Measurements from ENCODE around the gene ASB15.
A peak's percentile ranks its signal among the peaks of the same experiment; 100 is the strongest.
"Not testable (repeated sequence)": the region's sequence is repeated elsewhere in the genome, so short reads cannot be mapped to it uniquely, and the experiment has no call there.

The ASB15 gene

GRCh38 chr7:123601530-123601929 lies at the start of gene ASB15:
Gene ASB15 (plus strand): TSS chr7:123601821. CDS start chr7:123614503, 12,682 bp downstream.
- no peak for DNase-seq

GRCh38 chr7:123552134-123552533 lies 49.5 kb upstream of the ASB15 start:
- not testable (repeated sequence) for DNase-seq

DNA sequence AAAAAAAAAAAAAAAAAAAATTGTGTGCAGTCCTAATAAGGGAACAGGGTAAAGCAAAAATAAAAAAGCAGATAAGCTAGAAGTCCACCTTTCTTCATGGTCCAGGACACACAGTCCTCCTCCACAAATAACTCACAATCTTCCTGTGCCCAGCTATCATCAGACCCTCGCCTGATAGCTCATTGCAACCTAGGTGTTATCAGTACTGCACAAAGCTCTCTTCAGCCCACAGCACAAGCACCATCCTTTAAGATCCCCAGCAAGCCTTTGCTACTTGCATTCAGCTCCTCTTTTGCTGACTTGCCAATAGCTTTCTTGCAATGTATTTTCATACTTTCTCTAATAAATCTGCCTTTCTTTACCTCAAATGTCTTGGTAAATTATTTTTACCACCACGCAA lies 49.0 kb upstream of the ASB15 start:
- DNase-seq: no peak

- DNase-seq: no peak
Measured at GRCh38 chr7:123553159-123553558, 48.5 kb upstream of the ASB15 start.

GRCh38 chr7:123555484-123555883 lies 46.1 kb upstream of the ASB15 start:
- no peak for DNase-seq

DNA sequence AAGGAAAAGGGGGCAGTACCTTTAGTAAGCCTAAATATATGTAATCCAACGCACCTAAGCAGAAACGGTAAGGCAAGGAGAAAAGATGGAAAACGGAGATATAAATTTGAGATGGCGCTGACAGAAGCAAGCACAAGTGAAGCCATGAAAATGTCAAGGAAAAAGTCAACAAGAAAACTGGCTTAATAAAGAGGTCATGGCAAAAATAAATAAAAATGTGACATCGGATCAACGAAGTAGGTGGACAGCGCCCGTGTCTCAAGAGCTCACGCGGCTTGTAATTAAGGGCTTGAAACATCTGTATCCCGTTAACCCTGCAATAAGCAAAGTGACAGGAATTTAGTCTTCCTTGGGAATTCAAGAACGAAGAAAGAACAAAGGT lies 44.6 kb upstream of the ASB15 start:
- no peak for DNase-seq

DNA sequence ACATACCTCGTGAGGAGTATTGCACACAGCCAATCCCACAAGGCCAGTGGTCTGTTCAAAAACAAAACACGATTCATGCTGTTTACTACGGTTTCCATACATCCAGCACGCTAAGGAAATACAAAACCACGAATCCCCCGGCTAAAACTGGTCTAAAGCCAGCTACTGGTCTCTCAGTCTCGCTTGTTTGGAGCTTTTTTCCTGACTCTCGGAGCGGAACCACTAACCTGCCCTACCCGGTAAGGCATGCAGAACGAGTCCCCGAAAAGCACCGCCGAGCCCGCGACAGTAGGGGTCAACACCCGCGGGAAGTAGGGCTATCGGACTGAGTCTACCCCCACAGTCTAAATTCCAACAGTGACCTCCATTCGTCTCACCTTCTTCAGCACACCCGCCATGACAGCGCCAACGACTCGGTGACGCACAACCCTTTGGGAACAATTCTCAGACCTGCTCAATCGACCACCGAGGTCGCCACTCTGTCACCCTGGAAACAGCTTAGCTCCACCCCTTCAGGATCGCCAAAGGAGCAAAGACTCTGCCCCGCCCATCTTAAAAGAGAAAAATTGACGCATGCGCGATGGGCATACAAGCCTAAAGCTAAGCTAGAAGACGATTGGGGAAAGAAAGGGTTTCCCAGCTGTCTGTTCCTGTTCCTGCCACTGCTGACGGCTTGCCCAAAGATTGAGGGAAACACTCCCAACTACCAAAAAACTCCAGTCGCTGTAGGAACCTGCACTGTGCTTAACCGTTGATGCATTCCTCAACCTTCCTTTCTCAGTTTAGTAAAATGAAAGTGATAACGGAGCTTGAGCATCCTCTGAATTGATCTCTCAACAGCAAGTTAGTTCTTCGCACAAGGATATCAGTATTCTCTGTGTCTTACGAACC lies 44.0 kb upstream of the ASB15 start, which contains the start of gene NDUFA5:
Gene NDUFA5, minus strand, starts transcription at position 421 of the 891 bp plus-strand sequence. Its CDS starts 23 bp downstream, at position 398.
- peak; percentile 95 for DNase-seq

GRCh38 chr7:123558289-123558874 lies 43.2 kb upstream of the ASB15 start:
- DNase-seq: no peak

GRCh38 chr7:123562121-123562520 lies 39.5 kb upstream of the ASB15 start:
- DNase-seq: no peak

DNA sequence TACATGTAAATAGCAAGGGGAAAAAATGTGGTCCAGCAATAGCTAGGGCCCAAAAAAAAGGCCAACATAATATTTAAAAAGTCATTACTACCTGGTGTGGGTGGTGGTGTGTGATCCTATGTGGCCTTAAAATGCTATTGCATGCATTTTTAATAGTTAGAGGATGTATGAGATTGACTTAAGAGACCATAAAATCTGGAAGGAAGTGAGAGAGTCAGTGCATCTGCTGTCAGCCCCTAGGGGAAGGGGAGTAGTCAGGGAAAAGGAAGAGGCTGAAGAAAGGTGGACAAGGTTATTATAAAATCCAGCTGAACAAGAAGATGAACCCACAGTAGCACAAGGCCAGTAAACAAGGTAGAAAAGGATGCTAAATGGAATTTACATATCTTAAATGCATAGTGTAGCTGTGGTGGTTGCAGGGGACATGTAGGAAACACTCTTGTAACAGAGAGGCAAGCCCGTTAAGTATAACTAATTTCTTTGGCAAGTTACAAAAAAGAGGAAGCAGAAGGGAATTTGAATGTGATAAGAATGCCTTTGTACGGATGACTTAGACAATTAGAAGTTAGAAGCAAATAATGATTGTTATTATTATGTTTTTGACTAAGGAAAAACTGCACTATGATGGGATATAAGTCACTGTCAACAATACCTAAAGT lies 32.1 kb upstream of the ASB15 start:
- no peak for DNase-seq

GRCh38 chr7:123570390-123571182 lies 31.0 kb upstream of the ASB15 start:
- DNase-seq: no peak

DNA sequence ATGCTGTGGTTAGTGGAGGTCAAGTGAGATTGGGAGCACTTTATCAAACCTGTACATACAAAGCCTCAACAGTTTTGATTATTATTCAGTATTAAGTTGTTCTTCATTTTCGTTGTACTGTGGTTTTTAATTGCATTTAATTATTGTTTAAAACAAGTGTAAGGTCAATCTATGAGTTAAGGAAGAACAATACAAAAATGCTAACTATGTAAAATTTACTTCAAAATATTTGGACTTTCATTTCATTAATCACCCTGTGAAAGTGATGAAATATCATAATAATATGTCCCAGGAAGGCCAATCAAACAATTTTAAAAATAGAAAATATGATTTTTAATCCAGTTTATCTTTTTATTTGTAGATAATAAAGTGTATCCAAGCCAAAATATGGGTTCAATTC lies 30.4 kb upstream of the ASB15 start:
- DNase-seq: no peak

DNA sequence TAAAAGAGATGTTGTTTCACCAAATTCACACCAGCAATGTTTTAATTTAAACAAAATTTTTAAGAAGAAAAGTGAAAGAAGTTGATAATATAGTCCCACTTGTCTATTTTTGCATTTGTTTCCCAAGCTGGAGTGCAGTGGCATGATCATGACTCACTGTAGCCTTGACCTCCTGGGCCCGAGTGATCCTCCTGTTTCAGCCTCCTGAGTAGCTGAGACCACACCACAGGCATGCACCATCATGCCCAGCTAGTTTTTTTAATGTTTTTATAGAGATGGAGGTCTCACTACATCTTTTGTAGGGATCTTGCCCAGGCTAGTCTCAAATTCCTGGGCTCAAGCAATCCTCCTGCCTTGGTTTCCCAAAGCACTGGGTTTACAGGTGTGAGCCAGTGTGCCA lies 29.9 kb upstream of the ASB15 start:
- no peak for DNase-seq

DNA sequence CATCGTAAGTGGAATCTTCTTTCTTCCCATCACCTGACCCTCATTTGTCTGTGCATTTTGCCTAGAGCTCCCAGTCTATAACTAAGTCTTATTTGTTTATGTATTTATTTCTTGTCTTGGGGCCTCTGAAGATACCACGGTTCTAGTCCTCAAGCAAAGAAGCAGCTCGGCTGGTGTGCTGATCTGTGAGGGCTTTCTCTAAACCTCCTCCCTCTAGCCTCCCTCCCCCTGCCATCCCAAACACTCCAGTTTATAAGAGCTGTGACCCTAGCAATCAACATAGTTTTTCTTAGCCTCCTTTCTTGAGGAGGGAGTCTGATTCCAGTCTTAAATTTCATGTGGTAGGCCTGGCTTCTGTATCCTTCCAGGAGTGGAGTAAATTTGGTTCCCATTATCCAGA lies 28.3 kb upstream of the ASB15 start:
- DNase-seq: no peak

DNA sequence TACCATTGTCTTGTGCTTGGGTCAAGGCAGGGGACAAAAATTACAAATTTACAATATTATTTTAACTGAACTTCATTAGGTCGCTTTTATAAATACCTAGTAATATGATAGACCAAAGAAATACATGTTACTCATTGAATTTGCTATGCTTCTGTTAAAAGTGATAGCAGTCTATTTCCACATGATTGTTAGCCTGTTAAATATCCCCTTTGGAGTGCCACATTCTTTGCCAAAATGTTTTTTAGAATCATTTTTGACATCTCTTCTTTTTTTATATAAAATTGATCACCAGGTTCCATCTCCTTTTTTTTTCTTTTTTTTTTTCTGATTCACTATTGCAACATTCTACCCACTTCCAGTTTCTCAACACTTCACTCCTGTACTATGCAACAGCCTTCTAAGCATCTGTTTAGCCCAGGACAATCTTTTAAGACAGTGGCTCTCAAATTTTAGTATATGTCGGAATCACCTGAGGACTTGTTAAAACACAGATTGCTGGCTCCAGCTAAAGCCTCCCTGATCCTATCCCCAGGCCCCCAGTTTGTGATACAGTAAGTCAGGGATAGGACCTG lies 27.6 kb upstream of the ASB15 start:
- no peak for DNase-seq

DNA sequence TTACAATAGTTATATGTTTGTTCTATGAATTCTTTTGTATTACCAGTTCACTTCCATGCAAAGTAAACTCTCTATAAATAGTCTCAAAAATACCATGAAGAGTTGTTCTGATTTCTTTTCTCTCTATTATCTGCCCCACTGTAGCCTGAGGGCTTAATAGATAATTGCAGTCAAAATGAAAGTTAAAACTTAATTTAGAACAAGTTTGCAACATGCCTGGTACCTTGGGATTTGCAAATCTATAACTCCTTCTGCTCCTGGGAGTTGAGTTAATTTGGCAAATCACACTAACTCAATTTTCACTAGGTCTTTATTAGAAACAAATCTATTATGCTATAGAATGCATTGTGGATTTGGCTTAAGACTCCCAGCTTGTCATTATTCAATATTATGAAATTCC lies 22.2 kb upstream of the ASB15 start:
- DNase-seq: no peak

GRCh38 chr7:123580406-123581161 lies 21.0 kb upstream of the ASB15 start:
- no peak for DNase-seq

- DNase-seq: no peak
Measured at GRCh38 chr7:123581162-123581459, 20.5 kb upstream of the ASB15 start.

DNA sequence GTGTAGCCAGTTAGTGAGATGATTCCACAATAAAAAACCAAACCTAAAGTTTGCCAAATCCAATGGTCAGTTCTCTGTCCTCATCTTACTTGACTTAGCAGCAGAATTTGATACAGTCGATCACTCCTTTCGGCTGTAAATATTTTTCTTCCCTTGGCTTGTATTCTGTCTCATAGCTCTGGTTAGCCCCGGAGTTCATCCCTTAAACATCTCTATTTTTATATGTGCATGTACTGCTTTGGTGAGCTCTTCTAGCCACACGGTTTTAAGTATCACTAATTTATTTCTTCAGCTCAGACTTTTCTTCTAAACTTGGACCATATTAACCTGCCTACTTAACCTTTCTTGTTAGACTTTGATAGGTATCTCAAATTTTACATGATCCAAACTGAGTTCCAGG lies 17.8 kb upstream of the ASB15 start:
- DNase-seq: no peak

- no peak for DNase-seq
Measured at GRCh38 chr7:123588376-123588775, 13.2 kb upstream of the ASB15 start.

DNA sequence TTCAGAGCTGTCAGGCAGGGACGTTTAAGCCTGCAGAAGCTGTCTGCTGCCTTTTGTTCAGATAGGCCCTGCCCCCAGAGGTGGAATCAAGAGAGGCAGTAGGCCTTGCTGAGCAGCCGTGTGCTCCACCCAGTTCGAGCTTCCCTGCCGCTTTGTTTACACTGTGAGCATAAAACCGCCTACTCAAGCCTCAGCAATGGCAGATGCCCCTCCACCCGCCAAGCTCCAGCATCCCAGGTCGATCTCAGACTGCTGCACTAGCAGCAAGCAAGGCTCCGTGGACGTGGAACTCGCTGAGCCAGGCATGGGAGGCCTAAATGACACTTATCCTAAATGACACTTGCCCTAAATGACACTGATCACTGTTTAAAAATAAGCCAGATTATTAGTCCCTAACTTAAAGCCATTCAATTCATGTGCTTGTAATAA lies 6.8 kb upstream of the ASB15 start:
- DNase-seq: no peak

DNA sequence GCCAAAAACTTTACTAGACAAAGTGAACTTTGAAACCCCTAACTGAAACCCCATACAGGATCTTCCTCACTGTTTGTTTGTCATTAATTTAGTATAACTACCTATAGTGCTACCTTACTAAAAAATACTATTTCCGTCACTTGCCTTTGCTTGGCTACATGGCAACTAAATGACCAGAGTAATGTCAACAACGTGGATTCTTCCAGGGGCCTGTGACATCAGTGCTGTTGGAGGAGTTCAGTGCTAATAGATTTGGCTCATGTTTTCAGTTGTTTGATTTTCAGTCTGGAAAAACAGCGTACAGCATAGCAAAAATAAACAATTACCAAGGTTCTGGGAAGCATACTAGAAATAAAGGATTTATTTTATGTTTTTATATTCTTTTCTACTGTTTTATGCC lies 3.0 kb upstream of the ASB15 start:
- DNase-seq: no peak
